A549 treated with AZD2906 at 1 μM for 4 hours (cell line): Measurements from ENCODE around the gene SCIMP. TPM values are rescaled to one million over a fixed set of nuclear protein-coding genes. Genes with fewer than 3 reads are reported as not detected.

Experiments used
- total RNA-seq: library from RNA; stranded (reverse); fragments of 200-300 nt; extraction: Qiagen RNA extraction; gene quantifications from 5 replicates; pipeline ENCODE4 v1.2.3, GENCODE V29; 2022

Gene SCIMP
- total RNA-seq = not detected in 5 replicates

GRCh38 chr17:5234645-5235576 is at the start of gene SCIMP:
Gene SCIMP, minus strand, starts transcription at chr17:5234860. Its CDS starts 105 bp downstream, at chr17:5234755.

GRCh38 chr17:5281814-5282641 is 47.4 kb upstream of the SCIMP start, which contains the start of gene RABEP1:
Gene RABEP1, plus strand, starts transcription at chr17:5282284. Its CDS starts 203 bp downstream, at chr17:5282487.

GRCh38 chr17:5191541-5192417 is 42.9 kb downstream of the SCIMP start, which contains the start of gene ZNF594:
Gene ZNF594, minus strand, starts transcription at chr17:5191868. Its CDS starts 7,612 bp downstream, at chr17:5184256.

Other genes starting within 250 kb of the SCIMP start
- 25.7 to 38.5 TPM (median 34.5 TPM) in 5 replicates for gene CAMTA2, start 247.2 kb downstream of the SCIMP start, total RNA-seq
- 1.4 to 1.9 TPM (median 1.6 TPM) in 5 replicates for gene INCA1, start 237.3 kb downstream of the SCIMP start, total RNA-seq
- gene KIF1C, start 236.9 kb downstream of the SCIMP start, total RNA-seq = 97.5 to 119 TPM (median 110 TPM) in 5 replicates
- gene SLC52A1, start 199.4 kb downstream of the SCIMP start, total RNA-seq = 0.38 to 0.99 TPM (median 0.79 TPM) in 5 replicates
- 0.82 to 1.1 TPM (median 1.0 TPM) in 5 replicates for gene ZFP3, start 156.4 kb downstream of the SCIMP start, total RNA-seq
- 3.7 to 4.2 TPM (median 3.9 TPM) in 5 replicates for gene ZNF232, start 123.0 kb downstream of the SCIMP start, total RNA-seq
- 0.01 to 0.03 TPM (median 0.02 TPM) in 4 of 5 replicates, not detected in the other for gene USP6, start 118.8 kb downstream of the SCIMP start, total RNA-seq
- gene ZNF594, start 43.0 kb downstream of the SCIMP start, total RNA-seq = 1.1 to 1.6 TPM (median 1.5 TPM) in 5 replicates
- 38.3 to 41.5 TPM (median 39.1 TPM) in 5 replicates for gene RABEP1, start 47.4 kb upstream of the SCIMP start, total RNA-seq
- 64.8 to 102 TPM (median 75.9 TPM) in 5 replicates for gene NUP88, start 184.8 kb upstream of the SCIMP start, total RNA-seq
- gene RPAIN, start 185.3 kb upstream of the SCIMP start, total RNA-seq = 30.8 to 46.8 TPM (median 32.4 TPM) in 5 replicates
- gene C1QBP, start 204.3 kb upstream of the SCIMP start, total RNA-seq = 486 to 571 TPM (median 539 TPM) in 5 replicates
- 24.4 to 28.6 TPM (median 27.9 TPM) in 5 replicates for gene DHX33, start 234.1 kb upstream of the SCIMP start, total RNA-seq